ENCODE data around the gene BLTP3A. TPM values are rescaled to one million over a fixed set of nuclear protein-coding genes. Genes with fewer than 3 reads are reported as not detected.
A peak's percentile ranks its signal among the peaks of the same experiment; 100 is the strongest.
"Not testable (repeated sequence)": the region's sequence is repeated elsewhere in the genome, so short reads cannot be mapped to it uniquely, and the experiment has no call there.

Gene BLTP3A
- 10 to 100 TPM in 3 of 4 donors, 1 to 10 TPM in 1; 9.8 to 16.8 (median 13.4) TPM for total RNA-seq

GRCh38 chr6:34791701-34792604 is at the start of gene BLTP3A:
BLTP3A (plus strand) TSS chr6:34792083; CDS start chr6:34792251, 168 bp downstream.
- WGBS, 2 donors: 1% methylated on average over 30 to 64 of the region's 99 CpGs
- TF ChIP-seq EP300 (IDR thresholded peaks at IDR 0.05) (peak in 1 of 2 donors; percentile 25), CTCF (IDR thresholded peaks at IDR 0.05) (peak in 2 of 5 experiments; percentile 7 to 48), POLR2A (IDR thresholded peaks at IDR 0.05) (peak; percentile 14 to 36)
- H3K27ac ChIP-seq: peak within 1 kb of the TSS; percentile 85 to 96 (median 94)
- H3K36me3 ChIP-seq: no peaks in the 10 kb centered on the region
- no peaks in the 10 kb centered on the region for H3K27me3 ChIP-seq
- no peaks in the 10 kb centered on the region for H3K9me3 ChIP-seq
- peaks cover 0 to 28% (median 9%) of the 10 kb centered on the region in 4 donors for H3K4me1 ChIP-seq
- peak; percentile 31 to 35 for DNase-seq (ENCODE audit: low spot score in 2 of 2)
- H3K4me3 ChIP-seq: peak within 1 kb of the TSS; percentile 66 to 99 (median 94)

- no peak overlapping the region for H3K4me3 ChIP-seq
- 91 to 92% methylated on average over 4 of the region's 4 CpGs for WGBS, 2 donors
- H3K27me3 ChIP-seq: no peaks in the 10 kb centered on the region
- H3K27ac ChIP-seq: no peak overlapping the region
- no peaks in the 10 kb centered on the region for H3K4me1 ChIP-seq
- no peak for DNase-seq (ENCODE audit: low spot score in 2 of 2)
- H3K36me3 ChIP-seq: no peaks in the 10 kb centered on the region
- H3K9me3 ChIP-seq: no peaks in the 10 kb centered on the region
- TF ChIP-seq EP300 (IDR thresholded peaks at IDR 0.05) (no peak), CTCF (IDR thresholded peaks at IDR 0.05) (no peak), POLR2A (IDR thresholded peaks at IDR 0.05) (no peak)
Measured at GRCh38 chr6:34742094-34742493, 49.8 kb upstream of the BLTP3A start.

- WGBS, 2 donors: 82 to 85% methylated on average over 7 of the region's 7 CpGs
Measured at GRCh38 chr6:34743625-34744293, 48.1 kb upstream of the BLTP3A start.

GRCh38 chr6:34744294-34744647 is 47.6 kb upstream of the BLTP3A start:
- H3K9me3 ChIP-seq; H3K4me1 ChIP-seq; DNase-seq (ENCODE audit: low spot score in 2 of 2); H3K36me3 ChIP-seq; H3K27ac ChIP-seq; H3K4me3 ChIP-seq; H3K27me3 ChIP-seq: not testable (repeated sequence)
- WGBS, 2 donors: 88 to 89% methylated on average over 9 to 10 of the region's 10 CpGs

More at GRCh38 chr6:34743625-34744293, 48.1 kb upstream of the BLTP3A start:
- Histone ChIP-seq H3K27me3 (no peaks in the 10 kb centered on the region), H3K9me3 (no peaks in the 10 kb centered on the region), H3K27ac (no peak overlapping the region), H3K36me3 (no peaks in the 10 kb centered on the region), H3K4me1 (no peaks in the 10 kb centered on the region), H3K4me3 (no peak overlapping the region)
- TF ChIP-seq CTCF (IDR thresholded peaks at IDR 0.05) (no peak), EP300 (IDR thresholded peaks at IDR 0.05) (no peak), POLR2A (IDR thresholded peaks at IDR 0.05) (no peak)
- no peak for DNase-seq (ENCODE audit: low spot score in 2 of 2)

- TF ChIP-seq CTCF (IDR thresholded peaks at IDR 0.05) (no peak), EP300 (IDR thresholded peaks at IDR 0.05) (no peak), POLR2A (IDR thresholded peaks at IDR 0.05) (no peak)
- Histone ChIP-seq H3K4me3 (no peak overlapping the region), H3K27me3 (no peaks in the 10 kb centered on the region), H3K4me1 (no peaks in the 10 kb centered on the region), H3K36me3 (no peaks in the 10 kb centered on the region), H3K27ac (no peak overlapping the region), H3K9me3 (no peaks in the 10 kb centered on the region)
- WGBS, 2 donors: 84 to 89% methylated on average over 10 of the region's 10 CpGs
- DNase-seq (ENCODE audit: low spot score in 2 of 2): no peak
Measured at GRCh38 chr6:34745277-34746103, 46.4 kb upstream of the BLTP3A start.

Data from tibial nerve (tissue), 4 donors.